ENCODE data around the gene TMTC1.
A peak's percentile ranks its signal among the peaks of the same experiment; 100 is the strongest.

TMTC1 gene

DNA sequence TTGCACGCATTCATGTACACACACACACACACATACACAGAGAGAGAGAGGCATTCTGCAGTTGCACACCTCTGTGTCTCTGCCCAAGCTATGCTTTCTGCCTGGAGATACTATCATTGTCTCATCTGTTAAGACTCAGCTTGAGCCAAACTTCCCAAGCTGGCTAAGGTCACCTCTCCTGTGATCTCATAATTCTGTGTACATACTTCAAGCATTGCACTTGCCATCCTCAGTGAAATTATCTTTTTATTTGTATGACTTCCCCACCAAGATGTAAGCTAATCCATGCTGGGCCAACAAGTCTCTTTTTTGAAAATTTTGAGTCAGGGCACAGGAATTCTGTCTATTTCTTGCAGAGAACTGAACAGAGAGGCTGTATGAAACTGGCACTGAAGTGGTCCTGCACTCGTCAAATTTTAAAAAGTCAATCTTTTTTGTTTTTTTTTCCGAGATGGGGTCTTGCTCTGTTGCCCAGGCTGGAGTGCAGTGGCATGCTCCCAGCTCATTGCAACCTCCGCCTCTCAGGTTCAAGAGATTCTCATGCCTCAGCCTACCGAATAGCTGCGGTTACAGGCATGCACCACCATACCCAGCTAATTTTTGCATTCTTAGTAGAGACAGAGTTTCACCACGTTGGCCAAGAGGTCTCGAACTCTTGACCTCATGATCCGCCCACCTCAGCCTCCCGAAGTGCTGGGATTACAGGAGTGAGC lies 44.3 kb downstream of the TMTC1 start:
- no peak for DNase-seq

DNA sequence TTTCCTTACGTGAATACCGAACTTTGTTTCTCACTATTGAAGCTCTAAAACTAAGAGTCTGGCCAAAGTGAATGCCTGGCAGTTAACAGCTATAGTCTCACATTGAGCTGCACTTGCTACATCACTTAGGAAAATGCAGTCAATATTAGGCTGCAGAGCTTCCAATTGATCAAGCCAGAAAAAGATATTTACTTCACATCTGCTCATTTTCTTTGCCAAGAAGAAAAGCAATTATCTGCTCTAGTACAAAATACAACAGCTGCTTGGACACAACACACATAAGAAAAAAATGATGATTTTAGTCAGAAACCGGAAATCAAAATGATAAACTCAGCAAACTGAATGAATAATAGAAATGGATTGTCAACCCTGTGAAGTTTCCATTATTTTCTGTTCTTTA lies 45.4 kb downstream of the TMTC1 start:
- DNase-seq = no peak

DNA sequence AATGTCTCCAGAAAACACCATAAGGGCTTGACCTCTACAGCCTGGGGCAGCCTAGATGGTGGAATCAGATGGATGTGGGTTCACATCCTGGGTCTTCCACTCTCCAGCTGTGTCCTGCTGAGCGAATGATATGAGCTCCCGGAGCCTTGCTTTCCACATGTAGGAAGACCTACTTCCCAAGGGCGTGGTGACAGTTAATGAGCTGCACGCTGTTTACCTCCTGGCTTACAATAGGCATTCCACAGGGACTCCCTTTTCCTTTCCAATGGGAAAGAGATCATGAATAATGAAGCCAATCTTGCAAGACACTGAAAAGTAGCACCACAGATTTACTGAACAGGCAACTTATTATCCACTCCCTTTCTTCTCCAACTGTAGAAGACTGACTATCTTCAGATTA lies 46.1 kb downstream of the TMTC1 start:
- no peak for DNase-seq

DNA sequence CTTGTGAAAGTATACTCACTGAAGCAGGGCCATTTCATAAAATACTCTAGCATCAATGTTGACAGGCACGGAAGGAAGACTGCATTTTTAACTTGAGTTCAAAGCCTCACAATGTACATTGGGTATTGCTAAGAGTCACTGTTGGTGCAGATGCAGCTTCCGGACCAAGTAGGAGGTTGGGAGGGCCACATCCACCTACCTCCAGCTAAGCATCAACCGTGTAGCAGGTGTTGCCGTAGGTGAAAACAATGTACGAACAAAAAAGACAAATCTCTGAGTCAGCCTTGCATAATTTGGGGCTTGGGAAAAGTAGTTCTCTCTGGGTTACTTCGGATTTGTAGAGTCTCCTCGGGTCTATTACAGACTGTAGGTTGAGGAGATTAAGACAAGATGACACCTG lies 48.1 kb downstream of the TMTC1 start:
- DNase-seq = no peak

DNA sequence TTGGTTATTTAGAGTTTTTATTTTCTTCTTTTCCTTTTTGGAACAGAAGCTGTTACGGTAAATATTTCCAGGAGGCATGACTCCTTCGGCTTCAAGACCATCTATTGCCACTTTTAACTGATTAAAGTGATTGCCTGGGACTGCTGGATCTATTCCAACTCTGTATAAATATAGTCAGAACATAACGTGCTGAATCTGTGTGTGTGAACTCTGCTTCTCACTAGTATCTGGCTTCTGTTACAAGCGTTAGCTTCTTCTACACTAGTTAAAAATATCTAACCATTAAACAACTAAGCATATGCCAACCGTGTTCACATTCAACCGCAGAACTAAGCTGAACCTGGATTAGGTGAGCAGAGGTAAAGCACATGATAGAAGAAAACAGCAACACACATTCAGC lies 49.0 kb downstream of the TMTC1 start:
- DNase-seq = no peak

DNA sequence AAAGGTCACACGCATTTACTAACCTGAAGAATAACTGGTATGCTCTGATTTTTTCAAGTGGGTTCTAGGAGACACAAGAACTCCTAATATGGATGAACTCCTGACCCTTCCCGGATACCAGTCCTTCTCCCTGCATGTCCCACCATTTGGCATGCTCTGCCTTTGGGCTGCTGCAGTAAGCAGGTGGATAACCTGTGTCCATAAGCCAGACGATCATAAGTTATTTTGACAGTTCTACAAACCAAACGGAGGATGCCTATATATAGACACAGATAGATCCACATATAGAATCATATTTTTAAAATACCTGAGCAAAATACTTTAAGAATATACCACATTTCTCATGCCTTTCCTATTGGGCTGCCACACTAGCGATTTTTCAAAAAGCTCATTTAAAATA lies 49.4 kb downstream of the TMTC1 start:
- DNase-seq = no peak

DNA sequence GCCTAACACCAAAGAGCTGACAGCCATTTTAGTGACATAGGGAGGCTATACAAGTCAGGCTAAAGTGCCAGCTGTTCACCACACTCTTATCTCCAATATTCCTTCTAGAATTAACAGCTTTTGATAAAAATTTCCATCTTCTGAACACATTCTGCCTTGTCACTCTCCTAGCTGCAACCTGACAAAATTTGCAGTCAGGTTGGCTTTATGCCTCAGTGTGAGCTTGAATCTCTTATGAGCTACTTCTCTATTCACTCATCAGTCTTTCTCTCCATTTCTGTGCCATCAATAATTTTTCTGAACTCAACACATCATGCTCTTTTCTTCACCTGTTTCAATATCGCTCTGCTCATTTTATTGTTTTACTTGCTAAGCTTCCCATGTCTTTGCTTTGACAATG lies 50.2 kb downstream of the TMTC1 start:
- no peak for DNase-seq

DNA sequence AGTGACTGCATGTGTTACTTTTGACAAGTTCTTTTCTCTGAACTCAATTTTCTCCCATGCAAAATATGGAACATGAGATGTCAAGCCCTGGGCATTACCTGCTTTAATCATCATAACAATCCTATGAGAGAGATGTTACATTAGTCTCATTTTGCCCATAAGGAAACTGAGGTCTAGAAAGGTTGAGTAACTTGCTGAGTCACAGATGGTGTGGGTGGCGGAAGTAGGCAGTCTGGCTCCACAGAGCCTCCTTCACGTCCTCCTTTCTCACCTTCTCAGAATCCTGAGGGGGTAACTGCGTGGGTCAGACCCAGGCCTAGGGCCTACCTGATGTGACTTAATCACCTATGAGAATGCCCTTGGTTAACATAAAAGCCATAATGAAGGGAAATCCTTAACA lies 50.7 kb downstream of the TMTC1 start:
- no peak for DNase-seq

DNA sequence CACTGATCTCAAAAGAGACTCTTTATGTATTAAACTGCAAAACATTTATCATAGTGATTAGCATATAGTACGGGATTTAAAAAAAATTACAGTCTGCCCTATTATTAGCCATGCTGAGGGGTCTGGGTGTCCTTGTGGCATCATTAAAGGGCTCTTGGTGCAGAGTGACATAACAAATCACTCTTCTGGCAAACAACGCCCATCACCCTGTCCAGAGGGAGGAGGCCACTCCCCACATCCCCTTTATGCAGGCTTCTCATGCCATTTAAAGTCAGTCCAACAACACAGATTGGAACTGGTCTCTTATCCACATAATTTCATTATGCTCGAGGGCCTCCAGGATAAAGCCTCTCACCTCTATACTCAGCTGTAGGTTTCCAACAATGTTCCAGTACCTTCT lies 51.1 kb downstream of the TMTC1 start:
- DNase-seq = no peak

DNA sequence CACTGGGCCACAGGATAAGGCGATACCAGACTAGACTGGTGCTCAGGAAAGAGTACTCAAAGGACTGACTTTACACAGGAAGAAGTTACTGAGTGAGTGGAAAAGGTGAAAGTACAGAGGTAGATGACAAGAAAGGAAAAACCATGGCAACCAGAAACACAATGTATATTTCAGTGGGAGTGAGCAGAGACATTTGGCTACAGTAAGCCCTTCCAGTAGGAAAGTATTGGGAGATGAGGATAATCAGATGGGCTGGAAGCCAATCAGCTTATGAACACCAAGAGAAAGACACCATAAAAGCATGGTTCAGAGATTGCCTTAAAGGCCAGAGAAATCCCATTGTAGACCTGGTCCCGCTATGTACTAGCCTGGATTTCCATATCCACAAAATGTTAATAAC lies 51.6 kb downstream of the TMTC1 start:
- DNase-seq = no peak

DNA sequence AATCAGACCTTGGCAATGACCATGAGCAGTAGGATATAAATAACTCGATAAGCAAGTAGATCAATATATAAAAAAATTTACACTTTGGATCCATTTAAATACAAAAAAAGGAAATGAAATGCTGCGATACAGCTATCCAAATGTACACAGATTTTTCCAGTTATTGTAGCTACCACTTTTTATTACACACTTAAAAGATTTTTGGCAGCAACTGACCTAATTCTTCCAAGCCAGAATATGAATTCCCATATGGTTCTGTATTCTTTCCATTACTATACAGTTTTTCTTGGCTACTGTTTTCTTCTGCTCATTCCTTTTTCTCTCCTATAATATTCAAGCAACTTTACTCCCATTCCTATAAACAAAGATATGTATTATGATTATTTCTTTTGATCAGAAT lies 52.2 kb downstream of the TMTC1 start:
- no peak for DNase-seq

DNA sequence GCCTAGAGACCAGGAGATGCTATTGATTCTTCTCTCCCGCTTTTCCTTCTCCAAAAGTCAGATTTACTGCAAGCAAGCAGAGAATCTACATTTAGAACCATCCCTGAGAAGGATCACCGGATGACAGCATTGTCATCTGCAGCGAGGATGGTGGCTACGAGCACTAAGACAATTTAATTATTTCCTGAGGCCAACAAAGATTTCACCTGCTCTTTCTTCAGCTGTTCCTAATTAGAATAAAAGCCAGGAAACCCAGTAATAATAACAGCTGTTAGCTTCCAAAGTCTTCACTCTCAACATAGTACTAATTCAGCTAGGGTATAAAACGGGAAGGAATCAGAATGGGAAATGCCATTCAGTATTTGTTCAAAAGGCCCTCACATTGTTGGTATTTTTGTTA lies 53.3 kb downstream of the TMTC1 start:
- DNase-seq = no peak

DNA sequence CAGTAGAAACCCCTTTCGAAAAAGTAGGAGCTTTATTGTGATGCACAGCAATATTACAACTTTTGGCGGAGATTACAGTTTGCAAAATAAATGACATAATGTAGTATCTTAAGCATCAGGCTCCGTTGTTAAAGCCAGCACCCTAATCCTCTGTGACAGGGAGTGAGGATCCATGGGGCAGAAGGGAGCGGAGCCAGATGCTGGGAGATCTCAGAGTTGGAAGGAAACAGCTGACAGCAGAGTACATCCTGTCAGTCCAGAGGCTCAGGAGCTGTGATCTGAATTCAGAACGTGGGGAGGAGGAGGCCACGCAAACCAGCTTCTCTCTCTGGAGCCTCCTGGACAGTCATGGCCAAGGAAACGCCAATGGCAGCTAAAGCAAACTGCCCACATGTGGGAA lies 55.7 kb downstream of the TMTC1 start:
- no peak for DNase-seq

DNA sequence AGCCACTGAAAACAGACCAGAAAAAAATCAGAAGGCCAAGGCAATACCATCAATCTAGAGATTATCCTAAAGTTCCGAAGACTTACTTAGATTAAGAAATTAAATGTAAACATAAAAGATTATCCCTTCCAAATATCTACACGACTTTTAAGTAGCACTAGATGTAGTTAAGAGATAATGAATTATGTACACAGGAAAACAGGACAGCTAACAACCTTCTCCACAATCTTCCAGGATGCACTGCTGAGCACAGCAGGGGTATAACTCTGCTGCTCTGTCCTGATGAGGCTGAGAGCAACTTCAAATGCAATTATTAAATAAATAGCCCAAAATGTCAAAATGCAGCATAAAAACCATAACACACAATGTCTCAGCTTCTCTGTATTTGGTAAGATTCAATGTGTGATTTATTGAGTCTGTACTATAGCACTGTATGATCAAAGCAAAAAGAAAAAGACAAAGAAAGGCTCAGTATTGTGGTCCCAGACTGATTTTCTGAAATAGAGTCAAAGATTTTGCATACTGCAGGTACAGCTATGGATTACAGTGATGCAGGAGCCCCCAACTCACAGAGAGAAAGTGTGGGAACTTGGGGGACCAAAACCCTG lies 56.9 kb downstream of the TMTC1 start:
- DNase-seq = no peak

DNA sequence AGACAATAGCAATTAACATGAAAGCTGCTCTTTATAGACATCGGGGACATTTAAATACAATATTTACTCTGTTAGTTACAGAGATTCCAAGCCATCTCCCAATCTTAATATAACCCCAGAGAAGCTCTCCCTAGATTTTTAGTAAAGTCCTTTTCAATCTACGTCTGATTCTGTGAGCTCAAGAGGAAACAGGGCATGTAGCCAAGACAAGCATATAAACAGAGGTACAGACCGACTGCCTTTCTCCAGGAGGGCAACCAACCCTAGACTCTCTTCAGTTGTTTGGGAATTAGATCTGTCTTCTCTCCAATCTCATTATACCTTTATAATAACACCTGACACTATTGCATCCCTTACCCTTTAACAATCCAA lies 57.4 kb downstream of the TMTC1 start:
- DNase-seq = no peak

DNA sequence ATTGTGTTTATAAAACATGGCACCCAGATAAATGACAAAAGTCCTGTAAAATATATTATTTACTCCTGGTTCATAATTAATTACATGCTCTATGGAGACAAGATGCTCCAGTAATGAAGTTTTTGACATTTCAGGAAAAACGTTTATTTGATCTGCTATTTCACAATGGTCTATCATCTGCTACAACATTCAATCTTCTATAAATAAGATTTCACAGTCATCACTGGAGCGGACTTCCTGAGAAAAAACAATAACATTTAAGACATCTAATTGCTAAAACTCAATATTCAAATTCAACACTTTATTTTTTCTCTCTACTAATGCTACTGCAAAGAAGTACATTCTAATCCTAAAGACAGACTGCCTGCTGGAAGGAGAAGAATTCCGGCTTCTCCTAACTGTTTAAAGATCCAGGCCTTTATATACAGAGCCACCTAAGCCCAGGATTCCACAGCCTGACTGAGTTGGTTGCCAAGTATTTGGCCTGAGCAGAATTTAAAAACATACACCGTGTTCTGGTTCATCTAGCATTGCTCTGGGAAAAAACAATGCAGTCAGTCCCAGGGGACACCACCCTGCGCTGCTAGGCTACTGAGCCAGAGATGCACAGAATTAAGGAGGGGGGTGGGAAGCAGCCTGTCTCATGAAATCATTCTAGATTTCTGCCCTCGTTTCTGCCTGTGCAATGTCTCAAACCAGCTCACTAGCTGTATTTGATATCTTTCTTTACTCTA lies 58.0 kb downstream of the TMTC1 start:
- peak; percentile 7 to 49 for DNase-seq

DNA sequence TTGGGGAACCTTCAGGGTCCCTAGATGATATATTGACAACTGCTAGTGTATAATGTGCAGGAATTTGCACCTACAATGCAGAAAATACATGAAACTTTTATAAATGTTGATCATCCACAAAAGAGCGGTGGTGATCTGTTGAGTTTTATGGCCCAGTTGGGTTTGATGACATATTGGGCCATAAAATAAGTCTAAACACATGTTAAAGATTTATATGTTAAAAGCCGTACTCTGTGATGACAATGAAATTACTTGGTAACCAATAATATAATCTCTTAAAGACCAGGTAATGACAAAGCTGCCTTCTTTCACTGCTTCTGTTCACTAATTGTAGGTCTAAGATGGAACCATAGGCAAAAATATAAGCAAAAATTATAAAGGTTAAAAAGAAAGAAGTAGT lies 61.6 kb downstream of the TMTC1 start:
- DNase-seq = no peak

DNA sequence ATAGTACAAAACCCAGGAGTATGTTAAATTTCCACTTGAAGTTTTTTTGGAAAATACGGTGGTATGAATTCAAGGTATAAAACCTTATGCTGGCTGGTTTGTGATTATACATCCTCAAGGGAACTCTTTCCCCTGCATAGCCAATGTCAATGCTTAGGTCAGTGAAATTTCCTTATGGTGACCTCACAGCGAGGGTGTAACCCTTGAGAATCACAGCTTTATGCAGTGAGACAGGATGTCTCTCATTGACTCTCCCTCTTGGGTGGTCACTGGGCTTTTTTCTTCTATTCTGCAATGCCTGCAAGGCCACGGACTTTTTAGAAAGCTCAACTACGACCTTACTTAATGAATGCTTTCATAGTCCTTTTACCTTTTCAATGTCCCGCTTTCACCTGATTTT lies 64.4 kb downstream of the TMTC1 start:
- DNase-seq = no peak

DNA sequence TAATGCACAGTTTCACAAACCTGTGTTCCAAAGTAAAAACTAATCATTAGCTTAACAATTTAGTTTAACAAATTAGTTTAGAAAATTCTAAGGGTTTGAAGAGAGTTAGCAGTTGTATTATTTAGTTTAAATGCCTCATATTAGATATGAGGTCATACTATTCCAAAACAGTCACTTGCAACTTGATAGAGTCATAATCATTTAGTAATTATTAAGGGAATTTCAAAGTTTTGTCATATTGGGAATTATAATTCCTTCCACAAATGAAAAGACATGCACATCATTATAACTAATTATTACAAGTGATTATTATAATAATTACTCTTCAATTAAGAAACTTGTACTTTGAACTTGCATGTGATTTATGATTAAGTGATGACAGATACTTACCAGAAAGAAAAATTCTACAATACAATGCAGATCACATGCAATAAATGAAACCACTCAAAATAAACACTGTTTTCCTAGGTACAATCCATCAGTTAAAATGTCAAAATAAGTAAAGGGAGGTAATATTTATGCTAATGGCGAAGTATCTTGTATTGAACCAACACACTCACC lies 66.1 kb downstream of the TMTC1 start:
- no peak for DNase-seq

DNA sequence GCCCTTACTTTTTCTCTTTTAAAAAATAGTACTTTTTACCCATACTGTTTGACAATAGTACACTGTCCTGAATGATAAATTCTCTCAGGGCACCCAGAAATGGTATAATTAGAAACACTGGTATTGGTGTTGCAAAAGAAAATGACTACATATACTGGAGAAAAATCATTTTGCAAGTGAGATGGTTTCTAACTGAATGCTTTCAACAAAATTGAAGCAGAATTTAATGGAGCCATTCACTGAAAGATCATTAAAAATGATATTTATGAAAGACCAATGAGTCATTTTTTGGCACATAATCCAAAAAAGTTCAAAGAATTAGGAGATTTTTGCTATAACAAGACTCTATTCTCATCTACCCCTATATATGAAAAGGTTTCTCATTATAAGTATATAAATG lies 68.8 kb downstream of the TMTC1 start:
- DNase-seq = no peak

DNA sequence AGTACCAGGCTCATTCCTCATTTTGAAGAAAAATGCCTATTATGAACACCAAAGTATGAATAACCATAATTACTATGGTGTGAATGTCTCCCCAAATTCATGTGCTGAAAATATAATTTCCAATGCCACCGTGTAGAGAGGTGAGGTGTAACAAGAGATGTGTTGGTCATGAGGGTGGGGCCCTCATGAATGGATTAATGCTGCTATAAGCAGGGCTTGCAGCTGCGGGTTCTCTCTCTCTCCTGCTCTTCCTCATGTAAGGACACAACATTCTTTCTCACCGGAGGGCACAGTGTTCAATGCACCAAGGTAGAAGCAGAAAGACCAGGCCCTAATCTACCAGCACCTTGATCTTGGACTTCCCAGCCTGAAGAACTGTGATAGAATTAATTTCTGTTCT lies 70.0 kb downstream of the TMTC1 start:
- DNase-seq = no peak

DNA sequence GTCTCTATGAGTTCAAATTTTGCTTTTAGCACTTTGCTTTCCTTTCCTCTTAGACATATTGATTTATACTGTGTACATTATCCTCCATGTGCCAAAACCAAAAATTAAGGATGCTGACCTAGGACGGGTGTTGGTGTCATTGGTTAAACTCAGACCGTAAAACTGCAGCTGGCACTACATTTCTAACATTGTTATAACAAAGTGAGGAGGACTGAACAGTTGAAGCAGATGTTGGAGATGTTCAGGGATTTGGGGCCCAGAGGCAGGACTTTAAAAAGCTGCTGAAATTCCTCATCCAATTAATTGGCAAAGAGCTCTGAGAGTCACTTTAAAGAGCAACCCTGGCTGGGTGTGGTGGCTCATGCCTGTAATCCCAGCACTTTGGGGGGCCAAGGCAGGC lies 72.4 kb downstream of the TMTC1 start:
- no peak for DNase-seq

DNA sequence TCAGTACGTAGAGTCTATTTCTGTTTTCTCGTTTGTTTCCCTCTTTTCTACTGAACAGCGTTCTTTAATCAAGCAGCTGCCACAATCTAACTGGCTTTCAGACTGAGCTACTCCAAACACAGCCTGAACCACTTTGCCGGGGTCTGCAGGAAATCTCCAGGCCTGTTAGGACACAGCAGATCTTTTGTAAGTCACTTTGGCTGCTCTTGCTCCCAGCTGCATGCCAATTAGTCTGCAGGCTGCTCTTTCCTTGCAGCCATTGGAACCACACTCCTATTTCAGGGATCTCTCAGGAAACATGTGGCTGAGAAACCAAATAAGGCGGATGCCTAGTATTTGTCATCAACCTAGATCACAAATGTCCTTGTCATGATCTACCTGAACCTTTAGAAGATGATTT lies 73.6 kb downstream of the TMTC1 start:
- peak; percentile 16 to 39 for DNase-seq

DNA sequence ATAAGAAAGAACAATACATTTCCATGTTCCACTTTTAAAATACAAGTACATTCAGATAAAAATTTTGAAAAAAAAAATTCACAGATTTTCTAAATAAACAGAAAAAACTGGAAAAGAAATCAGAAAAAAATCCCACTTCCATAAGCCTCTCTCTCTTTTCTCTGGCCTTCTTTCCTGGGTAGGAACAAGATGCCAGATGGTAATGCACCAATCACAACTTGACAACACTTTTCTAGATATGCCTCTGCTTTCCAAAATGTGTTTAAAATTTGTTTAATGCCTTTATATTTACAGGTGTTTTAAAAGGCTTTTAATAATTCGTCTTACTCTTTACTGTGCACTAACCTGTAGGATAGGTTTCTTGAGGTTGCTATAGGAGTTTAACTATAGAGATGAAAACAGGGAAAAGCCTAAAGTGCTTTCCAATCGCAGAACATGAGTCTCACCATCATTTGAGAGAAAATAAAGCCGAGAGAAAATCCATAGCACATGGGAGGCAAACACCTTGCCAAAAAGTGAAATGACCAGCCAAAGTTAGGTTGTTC lies 74.2 kb downstream of the TMTC1 start:
- DNase-seq = no peak

Measured in hippocampal formation (tissue), 2 donors.